Ecto neural progenitor cell (in vitro differentiated cells): ENCODE results near the gene C4orf50.
"Not testable (repeated sequence)": the region's sequence is repeated elsewhere in the genome, so short reads cannot be mapped to it uniquely, and the experiment has no call there.

Experiments
- DNase-seq: peaks from one replicate; pipeline ENCODE4 v3.0.0-alpha.2; 2018; ENCODE audit warnings: low spot score

Gene C4orf50

DNA sequence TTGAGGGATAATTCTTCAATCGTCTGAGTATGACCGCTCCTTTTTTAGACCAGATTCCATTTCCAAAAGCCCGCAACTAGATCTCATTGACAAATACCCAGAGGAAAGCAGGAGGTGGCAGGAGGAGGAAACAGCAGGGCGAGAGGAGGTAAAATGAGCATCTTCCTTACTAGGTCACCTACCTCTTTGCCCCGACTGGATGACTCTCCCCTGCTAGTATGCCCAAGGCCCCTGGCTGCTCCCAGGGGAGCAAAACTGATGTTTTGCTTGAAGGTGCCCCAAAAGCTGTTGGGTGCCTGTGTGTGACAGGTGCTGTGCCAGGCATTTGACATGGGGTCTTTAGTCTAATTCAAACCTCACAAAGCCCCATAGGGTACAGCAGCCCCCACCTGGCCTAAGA lies 48.9 kb downstream of the C4orf50 start:
- no peak for DNase-seq

DNA sequence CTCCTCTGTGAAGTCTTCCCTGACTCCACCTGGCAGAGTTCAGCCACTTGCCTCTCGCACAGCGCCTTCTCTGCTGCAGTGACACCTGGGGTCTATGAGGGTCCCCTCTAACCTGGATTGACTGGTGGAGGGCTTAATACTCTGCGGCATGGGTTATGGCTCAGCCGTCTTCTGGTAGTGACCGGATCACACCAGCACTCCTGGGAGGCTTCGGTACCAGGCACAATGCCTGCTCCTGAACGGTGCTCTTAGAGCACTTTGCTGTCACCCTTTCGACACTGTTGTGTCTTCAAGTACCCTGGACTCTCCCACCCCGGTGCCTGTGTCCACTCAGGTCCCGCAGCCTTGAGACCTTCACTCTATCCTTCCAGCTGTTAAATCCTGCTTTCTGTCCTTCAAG lies 50.0 kb downstream of the C4orf50 start:
- DNase-seq: no peak

DNA sequence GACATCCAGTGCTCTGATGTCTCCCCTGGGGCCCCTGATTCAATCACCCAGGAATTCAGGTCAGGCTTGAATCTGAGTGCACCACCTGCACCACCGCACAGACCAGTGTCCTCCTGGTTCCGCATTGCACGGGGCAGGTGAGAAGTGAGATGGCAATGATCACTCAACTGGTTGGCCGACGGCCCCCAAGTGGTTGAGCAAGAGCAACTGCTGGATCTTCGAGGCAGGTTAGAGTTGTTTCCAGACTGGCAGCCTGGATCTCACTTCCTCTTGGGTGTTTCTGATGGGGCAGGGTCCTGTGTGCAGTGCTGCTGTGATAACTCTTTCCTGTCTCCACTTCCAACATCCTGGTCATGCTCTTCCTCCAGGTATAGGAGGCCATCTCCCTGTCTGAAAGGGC lies 50.4 kb downstream of the C4orf50 start:
- peak; percentile 20 for DNase-seq

DNA sequence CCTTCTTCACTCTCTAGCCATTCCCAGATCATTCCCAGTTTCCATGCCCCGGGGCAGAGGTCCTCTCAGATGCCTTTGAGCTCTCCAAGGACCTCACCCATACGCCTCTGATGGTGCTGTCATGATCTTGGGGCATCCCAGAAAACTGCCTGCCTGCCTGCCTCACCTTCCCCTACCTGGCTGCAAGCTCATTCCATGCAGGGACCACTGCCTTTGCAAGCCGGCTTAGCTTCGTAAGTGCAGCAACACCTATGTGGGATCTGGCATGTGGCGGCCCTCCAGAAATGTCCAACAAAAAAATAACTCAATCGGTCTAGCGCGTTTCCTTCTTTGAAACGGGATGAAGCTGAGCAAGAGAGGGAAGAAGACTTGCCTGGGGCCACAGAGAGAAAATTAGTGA lies 53.0 kb downstream of the C4orf50 start:
- DNase-seq: peak; percentile 33

DNA sequence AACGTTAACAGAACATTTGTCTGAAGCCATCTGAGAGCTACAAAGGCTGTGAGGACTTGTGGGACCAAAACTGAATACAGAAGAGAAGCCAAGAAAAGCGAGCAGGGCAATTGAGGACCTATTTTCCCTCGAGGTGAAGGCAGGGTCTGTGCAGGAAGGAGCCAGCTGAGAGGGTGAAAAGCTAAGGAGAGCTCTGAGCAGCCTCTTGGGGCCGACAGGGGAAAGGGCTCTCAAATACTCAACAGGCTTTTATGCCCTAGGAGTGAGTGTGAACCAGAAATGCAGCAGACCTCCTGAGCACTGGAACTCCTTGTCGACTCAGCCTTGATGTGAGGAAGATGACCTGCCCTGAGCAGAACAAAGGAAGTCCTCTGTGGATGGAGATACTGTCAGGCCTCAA lies 54.2 kb downstream of the C4orf50 start:
- peak; percentile 27 for DNase-seq

DNA sequence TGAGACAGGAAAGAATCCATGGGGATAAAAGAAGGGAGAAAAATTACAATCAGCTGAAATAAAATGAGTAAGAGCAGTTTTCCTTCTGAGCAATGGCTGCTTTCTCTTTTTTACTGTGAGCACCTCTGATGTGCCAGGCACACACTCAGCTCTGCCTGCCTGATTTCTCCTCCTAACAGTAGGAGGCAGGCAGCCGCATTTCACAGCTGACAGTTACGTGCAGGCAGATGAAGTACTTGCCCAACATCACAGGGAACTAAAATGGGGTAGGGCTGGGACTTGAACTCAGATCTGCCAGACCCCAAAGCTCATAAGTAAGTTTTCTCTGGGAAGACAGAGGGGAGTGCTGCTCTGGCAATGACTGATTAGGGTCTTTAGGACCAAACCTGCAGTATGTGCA lies 54.6 kb downstream of the C4orf50 start:
- DNase-seq: peak; percentile 43

DNA sequence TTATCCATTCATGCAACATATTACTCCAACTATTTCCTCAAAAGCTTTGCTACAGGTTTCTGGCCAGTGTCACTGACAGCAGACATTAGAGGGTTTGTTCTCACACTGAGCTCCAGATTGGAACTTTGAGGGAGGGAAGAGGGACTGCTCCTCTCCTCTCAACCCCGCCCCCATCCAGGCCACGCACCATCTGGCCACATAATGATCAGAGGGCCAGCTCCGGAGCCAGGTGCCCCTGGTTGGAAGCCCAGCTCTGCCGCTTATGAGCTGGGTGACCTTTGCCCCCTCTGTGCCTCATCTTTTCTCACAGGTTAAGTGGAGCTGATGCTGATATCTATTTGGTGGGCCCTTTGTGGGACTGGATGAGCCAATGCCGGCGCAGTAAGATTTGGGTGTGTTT lies 55.8 kb downstream of the C4orf50 start:
- DNase-seq: peak; percentile 47

DNA sequence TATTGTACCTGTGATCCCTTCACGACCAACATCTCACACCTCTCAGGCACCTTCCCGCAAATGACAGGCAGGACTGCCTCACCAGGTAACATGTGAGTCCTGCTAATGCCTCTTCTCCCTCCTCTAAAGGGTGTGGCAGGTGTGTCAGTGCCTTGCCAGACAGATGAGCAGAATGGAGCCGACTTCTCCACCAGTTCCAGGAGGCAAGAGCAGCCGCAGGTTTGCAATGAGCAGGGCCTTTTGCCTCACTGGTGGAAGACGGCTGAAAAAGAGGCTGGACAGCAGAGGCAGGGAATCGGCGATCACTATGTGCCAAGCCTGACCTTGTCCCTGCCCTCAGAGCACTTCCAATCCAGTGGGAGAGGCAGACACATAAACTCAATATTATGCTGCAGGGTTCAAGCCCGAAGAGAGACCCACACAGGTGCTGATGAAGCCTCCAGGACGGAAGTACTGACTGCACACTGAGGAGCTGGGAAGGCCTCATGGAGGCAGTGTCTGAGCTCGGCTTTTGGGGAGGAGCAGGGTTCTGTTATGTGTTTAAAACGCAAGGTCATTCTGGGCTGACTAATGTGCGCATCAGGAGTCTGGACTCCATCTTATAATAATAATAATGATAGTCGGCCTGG lies 57.9 kb downstream of the C4orf50 start:
- DNase-seq: peak; percentile 33

DNA sequence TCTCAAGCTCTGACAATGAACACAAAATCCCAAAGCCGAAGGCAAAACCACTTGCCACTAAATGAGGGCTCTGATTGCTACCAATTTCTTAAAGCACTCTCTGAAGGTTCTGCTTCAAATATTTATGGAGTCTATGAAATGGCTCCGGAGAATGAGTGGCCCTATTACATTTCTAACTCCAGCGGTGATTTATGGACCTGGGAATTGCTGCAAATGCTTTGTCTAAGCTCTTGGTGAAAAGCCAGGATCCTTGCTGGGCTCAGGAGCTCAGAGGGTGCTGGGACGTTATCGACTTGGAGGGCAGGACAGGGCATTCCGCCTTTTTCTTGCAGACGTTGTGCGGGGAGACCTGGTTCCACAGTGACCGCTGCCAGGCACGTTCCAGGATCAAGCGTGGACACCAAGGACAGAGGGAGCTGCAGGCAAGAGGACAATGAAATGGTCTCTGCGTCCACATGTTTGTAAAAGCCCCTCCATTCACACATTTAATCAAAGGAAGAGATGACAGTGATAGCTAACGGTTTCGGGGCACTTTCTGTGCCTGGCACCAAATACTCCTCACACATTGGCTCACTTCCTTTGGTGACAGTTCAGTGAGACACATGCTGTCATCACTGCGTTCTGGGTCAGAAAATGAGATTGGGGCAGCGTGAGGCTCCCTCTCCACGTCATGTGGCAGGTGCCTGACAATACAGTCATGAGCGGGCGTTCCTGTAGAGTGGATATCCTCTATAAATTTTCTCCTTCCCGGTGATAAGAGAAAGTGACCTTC lies 58.8 kb downstream of the C4orf50 start:
- DNase-seq: peak; percentile 28

DNA sequence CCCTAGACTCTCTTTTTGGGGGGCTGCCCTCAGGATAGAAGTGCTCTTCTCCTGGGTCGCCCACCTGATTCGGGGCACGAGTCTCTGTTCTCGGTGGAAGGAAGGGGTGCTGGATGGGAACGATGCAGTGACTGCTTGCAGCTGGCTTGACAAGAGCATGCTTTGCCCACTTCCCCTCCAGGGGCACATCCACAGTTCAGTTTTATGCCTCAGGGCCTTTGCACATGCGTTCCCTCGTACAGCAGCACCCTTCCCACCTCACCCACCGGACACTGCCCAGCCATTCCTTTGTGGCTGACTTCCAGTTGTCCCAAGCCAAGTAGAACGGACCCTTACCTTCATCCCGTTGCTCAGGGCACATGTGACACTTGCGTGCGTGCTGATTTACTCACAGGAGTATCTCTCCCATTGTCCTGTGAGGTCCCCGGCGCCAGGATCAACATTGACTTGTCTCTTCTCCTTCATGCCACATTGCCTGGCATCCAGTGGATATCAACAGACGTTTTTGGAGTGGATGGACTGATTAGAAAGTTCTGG lies 60.0 kb downstream of the C4orf50 start:
- no peak for DNase-seq

DNA sequence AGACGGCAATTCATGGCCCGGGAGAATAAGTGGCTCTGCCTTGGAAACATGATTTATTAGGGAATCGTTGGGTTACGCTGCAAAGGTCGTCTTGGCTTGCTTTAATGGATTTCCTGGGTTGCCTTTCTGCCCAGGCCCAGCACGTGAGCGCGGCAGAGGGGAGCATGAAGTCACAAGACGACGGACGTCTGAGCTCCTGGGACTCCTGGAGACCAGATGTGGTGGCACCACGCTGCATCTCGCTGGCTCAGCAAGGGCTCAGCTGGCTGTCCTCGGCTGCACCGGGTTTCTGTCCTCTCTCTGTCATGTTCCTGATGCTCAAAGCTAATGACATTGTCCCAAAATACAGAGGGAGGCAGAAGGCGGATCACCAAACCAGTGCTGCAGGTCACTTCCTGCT lies 61.2 kb downstream of the C4orf50 start:
- DNase-seq: peak; percentile 42

DNA sequence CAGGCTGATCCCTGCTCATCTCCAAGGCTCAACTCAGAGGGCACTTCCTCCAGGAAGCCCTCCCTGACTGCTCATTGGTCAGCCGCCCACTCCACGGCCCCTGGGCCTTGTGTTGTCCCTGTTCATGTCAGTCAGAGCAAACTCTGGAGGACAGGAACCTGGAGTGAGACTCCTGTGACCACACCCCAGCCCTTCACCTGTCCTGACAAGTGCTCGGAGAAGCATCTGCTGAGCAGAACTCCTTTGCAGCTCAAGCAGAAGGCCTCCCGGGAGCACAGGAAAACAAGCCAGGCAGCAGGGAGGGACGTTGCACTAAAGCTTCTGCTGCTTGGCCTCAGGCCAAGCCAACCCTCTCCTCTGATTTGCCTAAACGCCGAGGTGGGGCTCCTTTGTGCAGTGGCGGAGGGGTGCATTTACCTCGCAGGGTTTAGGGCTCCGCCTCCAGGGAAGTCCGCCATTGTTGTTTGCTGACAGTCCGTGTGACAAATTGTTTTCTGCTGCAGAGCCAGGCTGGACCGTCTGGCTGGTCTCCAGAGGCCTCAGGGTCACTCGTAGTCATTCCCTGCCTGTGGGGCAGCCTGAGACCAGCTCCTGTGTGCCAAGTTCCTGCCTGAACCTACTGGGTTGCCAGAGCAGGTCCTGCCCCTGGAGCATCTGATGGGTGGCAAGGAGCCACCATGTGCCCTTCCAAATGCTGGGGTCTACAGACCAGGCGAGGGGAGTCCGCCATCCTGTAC lies 61.8 kb downstream of the C4orf50 start:
- DNase-seq: peak; percentile 76

DNA sequence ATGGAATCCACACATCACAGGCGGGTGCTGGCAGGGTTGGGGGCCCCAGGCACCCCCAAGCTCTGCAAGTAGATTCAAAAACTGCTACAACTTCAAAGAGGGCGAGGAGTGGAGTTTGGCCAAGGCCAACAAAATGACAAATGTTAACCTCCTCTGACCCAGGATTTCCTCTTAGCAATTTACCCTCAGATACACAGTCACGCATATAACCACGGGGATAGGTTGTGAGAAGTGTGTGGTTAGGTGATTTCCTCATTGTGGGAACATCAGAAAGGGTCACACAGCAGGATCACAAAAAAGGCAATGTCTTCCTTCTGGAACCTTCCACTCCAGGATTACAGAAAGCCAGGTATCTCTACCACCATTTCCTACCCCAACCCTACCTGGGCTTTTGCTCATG lies 62.4 kb downstream of the C4orf50 start:
- DNase-seq: no peak

DNA sequence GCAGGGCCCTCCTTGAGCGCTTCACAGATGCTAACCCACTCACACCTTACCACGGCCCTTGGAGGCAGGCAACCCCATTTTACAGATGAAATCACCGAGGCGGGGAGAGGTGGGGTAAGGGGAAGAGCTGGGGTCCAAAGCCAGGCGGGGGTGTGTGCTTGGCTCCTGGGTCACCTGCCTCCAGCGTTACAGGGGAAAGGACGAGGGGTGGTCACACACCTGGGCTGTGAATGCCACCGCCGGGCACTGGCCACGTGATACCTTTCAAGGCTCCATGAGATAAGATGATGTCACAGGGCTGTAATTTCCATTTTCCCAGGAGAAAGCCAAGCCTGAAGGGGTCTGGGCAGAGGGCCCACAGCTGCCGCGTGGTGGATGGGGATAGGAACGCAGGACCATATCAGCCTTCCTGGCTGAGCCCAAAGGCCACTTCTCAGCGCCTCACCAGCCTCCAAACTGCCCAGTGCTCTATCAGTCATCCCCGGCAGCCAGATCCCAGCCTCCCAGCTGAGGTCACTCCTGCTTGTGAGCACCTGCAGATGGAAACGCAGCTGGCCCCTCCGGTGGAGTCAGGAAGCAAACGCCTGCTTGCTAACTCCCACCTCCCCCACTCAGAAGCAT lies 62.9 kb downstream of the C4orf50 start:
- peak; percentile 43 for DNase-seq

DNA sequence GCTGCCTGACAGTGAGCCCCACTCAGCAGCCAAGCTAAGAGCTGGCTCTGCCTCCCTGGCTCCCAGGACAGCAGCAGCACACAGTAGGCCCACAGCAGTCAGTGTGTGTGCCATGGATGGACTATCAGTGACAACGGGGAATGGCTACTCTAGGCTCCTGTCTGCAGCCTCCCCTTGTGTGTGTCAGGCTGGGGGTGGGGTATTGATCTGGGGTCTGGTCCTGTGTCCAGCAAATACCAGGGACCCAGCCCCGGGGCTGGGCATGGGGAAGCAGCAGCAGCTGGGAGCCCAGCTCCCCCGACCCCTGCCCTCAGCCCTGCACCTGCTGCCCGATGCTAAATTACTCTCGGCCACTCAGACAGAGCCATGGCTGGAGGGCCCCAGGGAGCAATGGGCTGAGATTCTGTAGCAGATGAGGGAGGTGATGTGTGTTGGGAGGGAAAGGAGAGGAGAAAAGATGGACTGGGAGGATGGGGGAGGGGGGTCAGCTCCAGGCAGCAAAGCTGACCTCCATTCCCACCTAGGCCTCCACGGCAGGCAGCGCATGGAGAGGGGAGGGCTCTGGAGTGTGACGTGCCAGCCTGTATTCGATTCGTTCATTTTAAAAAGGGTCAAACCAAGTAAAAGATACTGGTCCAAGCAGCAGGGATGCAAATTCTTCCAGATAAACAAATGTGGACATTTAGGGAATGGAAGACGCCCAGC lies 64.0 kb downstream of the C4orf50 start:
- peak; percentile 41 for DNase-seq

DNA sequence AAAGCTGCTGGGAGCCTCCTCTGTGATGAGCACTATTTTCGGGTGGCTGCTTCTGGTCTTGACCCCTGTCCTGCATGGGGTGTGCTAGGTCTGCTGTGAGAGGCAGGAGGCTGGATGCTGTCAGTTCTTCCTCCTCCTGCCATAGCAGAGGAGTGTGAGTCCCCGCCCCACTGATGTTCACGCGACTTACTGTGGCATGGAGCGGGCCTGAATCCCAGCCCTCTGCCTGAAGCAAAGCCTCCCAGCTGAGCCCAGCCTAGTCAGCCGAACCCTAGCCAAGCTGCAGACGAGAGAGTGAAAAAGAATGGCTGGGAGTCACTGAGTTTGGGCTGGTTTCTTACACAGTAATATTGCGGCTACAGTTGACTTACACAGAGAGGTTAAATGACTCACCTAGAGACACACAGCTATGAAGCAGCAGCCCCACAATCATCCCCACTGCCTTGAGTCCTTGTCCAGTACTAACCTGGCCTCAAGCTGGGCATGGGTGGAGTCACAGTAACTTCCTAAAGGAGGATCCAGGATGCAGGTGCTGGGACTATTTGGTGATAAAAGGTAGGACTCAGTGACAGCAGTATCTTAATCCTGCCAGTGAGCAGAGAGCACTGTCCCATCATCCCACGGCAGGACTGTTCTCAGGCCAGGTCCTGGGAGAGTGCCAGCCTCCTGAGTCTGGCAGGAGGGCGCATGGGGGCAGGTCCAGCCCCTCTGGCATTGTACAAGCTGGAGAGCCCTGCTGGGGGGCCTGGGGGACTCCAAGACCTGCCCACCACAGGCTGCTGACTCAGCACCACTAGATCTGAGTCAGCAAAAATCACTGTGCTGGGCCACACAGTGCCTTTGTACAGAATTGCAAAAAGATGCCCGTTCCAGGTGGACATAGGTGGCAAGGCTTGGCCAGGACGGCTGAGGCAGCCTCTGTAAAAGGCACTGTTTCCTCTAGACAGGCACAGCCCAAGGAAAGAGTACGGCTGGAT lies 65.0 kb downstream of the C4orf50 start:
- DNase-seq: no peak

DNA sequence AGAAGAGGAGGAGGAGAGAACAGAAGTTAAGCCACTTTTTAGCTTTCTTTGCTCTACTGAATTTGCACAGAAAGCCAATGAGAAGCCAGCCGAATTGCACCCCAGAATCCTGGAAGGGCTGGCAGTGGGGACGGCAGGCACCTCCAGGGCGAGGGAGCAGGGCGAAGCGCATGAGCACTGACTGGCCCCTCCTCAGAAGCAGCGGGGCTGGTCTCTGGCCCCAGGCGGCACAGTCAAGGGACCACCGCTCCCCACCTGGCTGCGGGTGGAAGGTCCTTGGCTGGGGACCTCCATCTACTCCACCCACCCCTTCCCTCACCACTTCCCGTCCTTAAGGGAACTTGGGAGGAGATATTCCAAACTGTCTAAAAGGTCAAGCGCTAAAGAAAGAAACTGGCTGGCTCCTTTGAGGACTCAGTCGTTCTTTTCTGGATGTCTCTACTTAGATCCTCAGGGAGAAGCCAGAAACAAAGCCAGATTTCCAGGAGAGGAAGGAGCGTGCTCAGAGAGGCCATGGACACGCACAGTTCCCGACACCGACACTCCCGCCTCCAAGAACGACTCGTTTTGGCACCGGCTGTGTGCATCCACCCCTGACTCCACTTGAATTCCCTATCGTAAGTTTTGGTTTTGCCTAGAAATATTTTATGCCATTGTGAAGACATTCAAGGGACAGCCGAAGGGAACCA lies 65.8 kb downstream of the C4orf50 start:
- no peak for DNase-seq

DNA sequence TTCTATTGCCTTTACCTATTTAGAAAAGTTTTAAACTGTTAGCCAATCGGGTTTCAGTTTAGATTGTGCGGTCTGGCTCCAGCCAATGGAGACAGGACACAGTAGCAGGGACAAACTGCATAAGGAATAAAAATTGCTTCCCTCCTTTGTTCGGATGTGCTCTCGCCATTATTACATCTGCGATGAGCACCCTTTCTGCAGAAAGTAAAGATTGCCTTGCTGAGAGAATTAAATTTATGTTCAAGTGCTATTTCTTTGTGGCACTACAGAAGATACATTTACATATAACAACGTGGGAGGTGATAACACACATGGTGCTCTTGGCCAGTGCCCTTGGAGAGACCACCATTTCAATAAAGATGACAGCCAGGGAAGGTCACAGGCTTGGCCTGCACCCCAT lies 71.6 kb downstream of the C4orf50 start:
- not testable (repeated sequence) for DNase-seq

DNA sequence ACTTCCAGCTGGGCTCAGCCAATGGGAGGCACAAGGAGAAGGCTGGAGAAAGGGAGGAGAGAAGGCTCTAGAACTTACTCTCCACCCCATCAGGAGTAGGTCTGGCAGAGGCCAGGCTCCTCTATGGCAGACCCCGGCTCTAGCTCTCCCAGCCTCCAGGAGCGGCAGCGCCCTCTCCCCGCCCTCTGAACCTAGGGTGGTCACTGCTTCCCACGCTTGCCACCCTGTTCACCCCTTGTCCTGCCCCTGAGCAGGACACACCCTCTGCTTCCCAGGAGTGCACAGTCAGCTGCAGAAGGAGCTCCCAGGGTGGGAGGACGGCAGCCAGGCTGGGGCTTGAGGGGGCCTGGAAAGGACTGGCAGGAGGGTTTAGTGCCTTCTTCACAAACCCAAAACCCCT lies 72.3 kb downstream of the C4orf50 start:
- no peak for DNase-seq

DNA sequence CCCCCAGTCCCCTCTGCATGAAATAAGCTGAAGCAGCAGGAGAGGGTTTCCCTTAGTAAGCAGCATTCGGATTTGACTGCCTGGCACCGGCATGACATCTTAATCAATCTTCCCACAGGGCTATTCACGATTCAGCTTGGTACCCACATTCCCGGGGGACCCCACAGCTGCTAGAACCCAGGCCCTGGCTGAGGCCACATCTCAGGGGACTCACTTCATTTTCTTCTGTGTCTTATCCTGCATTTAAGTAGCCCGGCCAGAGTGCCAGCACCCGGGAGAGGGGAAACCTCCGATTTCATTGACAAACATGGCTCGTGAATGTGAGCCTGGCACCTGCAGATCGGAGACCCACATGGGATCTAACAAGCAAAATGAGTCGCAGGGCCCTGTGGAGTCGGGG lies 73.1 kb downstream of the C4orf50 start:
- DNase-seq: no peak
